ENCODE results near the gene KCNH8.

Gene KCNH8

GRCh38 chr3:19427422-19428149 is 279.3 kb downstream of the KCNH8 start:
- no peak for DNase-seq (ENCODE audit: low read depth)
- H3K4me3 ChIP-seq (ENCODE audit: low read length) = no peak overlapping the region
- no peak for TF ChIP-seq CTCF (IDR thresholded peaks at IDR 0.05; ENCODE audit: insufficient read depth, low read depth, low read length, missing control alignments)

GRCh38 chr3:19428729-19429128 is 280.4 kb downstream of the KCNH8 start:
- TF ChIP-seq CTCF (IDR thresholded peaks at IDR 0.05; ENCODE audit: insufficient read depth, low read depth, low read length, missing control alignments) = no peak
- no peak for DNase-seq (ENCODE audit: low read depth)

GRCh38 chr3:19432669-19433068 is 284.4 kb downstream of the KCNH8 start:
- no peak for DNase-seq (ENCODE audit: low read depth)
- H3K4me3 ChIP-seq (ENCODE audit: low read length) = no peak overlapping the region
- no peak for TF ChIP-seq CTCF (IDR thresholded peaks at IDR 0.05; ENCODE audit: insufficient read depth, low read depth, low read length, missing control alignments)

More at GRCh38 chr3:19428729-19429128, 280.4 kb downstream of the KCNH8 start:
- H3K4me3 ChIP-seq (ENCODE audit: low read length) = no peak overlapping the region

GRCh38 chr3:19436746-19437145 is 288.4 kb downstream of the KCNH8 start:
- DNase-seq (ENCODE audit: low read depth) = no peak
- H3K4me3 ChIP-seq (ENCODE audit: low read length) = no peak overlapping the region
- no peak for TF ChIP-seq CTCF (IDR thresholded peaks at IDR 0.05; ENCODE audit: insufficient read depth, low read depth, low read length, missing control alignments)

- no peak for DNase-seq (ENCODE audit: low read depth)
- H3K4me3 ChIP-seq (ENCODE audit: low read length) = no peak overlapping the region
- TF ChIP-seq CTCF (IDR thresholded peaks at IDR 0.05; ENCODE audit: insufficient read depth, low read depth, low read length, missing control alignments) = no peak
Observed at GRCh38 chr3:19439944-19440343, 291.6 kb downstream of the KCNH8 start.

- no peak for DNase-seq (ENCODE audit: low read depth)
- H3K4me3 ChIP-seq (ENCODE audit: low read length) = no peak overlapping the region
- TF ChIP-seq CTCF (IDR thresholded peaks at IDR 0.05; ENCODE audit: insufficient read depth, low read depth, low read length, missing control alignments) = no peak
Observed at GRCh38 chr3:19446138-19446537, 297.8 kb downstream of the KCNH8 start.

DNA sequence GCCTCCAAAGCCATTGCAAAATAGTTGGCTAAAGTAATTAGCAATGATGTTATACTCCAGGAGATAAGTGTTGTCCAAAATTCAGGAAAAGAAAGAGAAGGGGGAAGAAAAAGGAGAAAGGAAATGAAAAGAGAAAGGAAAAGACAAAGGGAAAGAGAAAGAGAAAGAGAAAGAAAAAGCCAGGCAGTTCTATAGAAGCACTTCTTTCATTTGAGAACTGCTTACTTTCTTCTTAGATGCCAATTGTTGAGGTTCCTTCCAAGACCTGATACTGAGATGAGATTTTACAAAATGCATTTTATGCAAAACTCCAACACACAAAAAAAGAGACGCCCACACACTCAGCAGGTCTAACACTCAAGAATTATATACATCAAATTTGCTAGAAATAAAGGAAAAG is 298.4 kb downstream of the KCNH8 start:
- DNase-seq (ENCODE audit: low read depth) = no peak
- TF ChIP-seq CTCF (IDR thresholded peaks at IDR 0.05; ENCODE audit: insufficient read depth, low read depth, low read length, missing control alignments) = no peak
- no peak overlapping the region for H3K4me3 ChIP-seq (ENCODE audit: low read length)
